Activated effector memory CD4-positive, alpha-beta T cell treated with Interleukin-2 at 50 U/mL for 16 hours (primary cell): ENCODE measurements around the gene ILRUN.
A peak's percentile ranks its signal among the peaks of the same experiment; 100 is the strongest.
"Not testable (repeated sequence)": the region's sequence is repeated elsewhere in the genome, so short reads cannot be mapped to it uniquely, and the experiment has no call there.

Experiments
- DNase-seq: peaks from one replicate; pipeline ENCODE4 v3.0.0-alpha.2; 2020

The ILRUN gene

GRCh38 chr6:34696739-34697543, at the start of gene ILRUN:
ILRUN (minus strand) TSS chr6:34696767; CDS start chr6:34696603, 164 bp downstream.
- peak; percentile 94 for DNase-seq

- DNase-seq: no peak
Observed at GRCh38 chr6:34745277-34746103, 48.9 kb upstream of the ILRUN start.

- DNase-seq: not testable (repeated sequence)
Observed at GRCh38 chr6:34744294-34744647, 47.7 kb upstream of the ILRUN start.

GRCh38 chr6:34743625-34744293, 47.2 kb upstream of the ILRUN start:
- DNase-seq: no peak

- no peak for DNase-seq
Observed at GRCh38 chr6:34742094-34742493, 45.5 kb upstream of the ILRUN start.

- DNase-seq: no peak
Observed at GRCh38 chr6:34736823-34737222, 40.3 kb upstream of the ILRUN start.

- DNase-seq: no peak
Observed at GRCh38 chr6:34731393-34732060, 35.0 kb upstream of the ILRUN start.

- no peak for DNase-seq
Observed at GRCh38 chr6:34729631-34730470, 33.3 kb upstream of the ILRUN start.

GRCh38 chr6:34726055-34726454, 29.5 kb upstream of the ILRUN start:
- no peak for DNase-seq

- DNase-seq: no peak
Observed at GRCh38 chr6:34723203-34723602, 26.6 kb upstream of the ILRUN start.

GRCh38 chr6:34722451-34722850, 25.9 kb upstream of the ILRUN start:
- no peak for DNase-seq

GRCh38 chr6:34720160-34720559, 23.6 kb upstream of the ILRUN start:
- DNase-seq: not testable (repeated sequence)

- not testable (repeated sequence) for DNase-seq
Observed at GRCh38 chr6:34719646-34720045, 23.1 kb upstream of the ILRUN start.

- no peak for DNase-seq
Observed at GRCh38 chr6:34718976-34719375, 22.4 kb upstream of the ILRUN start.

- no peak for DNase-seq
Observed at GRCh38 chr6:34717466-34717865, 20.9 kb upstream of the ILRUN start.

GRCh38 chr6:34714663-34715062, 18.1 kb upstream of the ILRUN start:
- no peak for DNase-seq

- DNase-seq: not testable (repeated sequence)
Observed at GRCh38 chr6:34712881-34713280, 16.3 kb upstream of the ILRUN start.

GRCh38 chr6:34709386-34709785, 12.8 kb upstream of the ILRUN start:
- no peak for DNase-seq

- DNase-seq: no peak
Observed at GRCh38 chr6:34705241-34705640, 8.7 kb upstream of the ILRUN start.

- DNase-seq: no peak
Observed at GRCh38 chr6:34701199-34701598, 4.6 kb upstream of the ILRUN start.

- no peak for DNase-seq
Observed at GRCh38 chr6:34697904-34698559, 1.5 kb upstream of the ILRUN start.

- no peak for DNase-seq
Observed at GRCh38 chr6:34697544-34697836, 923 bp upstream of the ILRUN start.
